GM19238 (cell line): Measurements from ENCODE around the gene USP11.

ENCODE experiments used
- DNase-seq: peaks from one replicate; pipeline ENCODE4 v3.0.0; 2011; ENCODE audit warnings: low spot score; ENCODE audit not compliant: insufficient read length

Gene USP11

DNA sequence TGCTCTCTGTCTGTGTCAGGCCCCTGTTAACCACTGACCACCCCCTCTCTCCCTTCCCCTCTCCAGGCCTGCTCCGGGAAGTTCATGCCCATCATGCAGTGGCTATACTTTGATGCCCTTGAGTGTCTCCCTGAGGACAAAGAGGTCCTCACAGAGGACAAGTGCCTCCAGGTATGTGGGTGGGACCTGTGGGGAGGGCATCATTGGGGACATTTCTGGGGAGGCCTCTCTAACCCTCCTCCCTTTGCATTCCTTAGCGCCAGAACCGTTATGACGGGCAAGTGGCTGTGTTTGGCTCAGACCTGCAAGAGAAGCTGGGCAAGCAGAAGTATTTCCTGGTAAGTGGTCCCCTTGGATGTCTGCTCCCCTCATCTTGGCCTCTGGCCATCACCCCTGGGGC lies 29.9 kb upstream of the USP11 start:
- no peak for DNase-seq

DNA sequence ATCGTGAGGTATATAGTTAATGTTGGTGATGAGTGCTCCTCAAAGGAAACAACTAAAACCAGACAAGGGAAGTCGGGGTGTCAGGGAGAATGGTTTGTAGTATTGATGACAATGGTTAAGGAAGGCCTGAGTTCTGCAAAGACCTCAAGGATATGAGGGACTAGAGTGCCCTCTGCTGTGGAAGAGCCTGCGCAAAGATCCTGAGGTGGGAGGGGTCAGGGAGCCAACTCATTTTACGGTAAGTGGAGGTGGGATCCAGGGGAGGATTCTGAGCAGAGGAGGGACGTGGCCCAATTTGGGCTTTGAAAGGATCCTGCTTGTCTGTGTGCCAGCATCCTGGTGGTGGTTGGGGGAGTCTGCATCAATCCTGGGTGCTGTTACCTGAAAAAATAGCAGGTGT lies 27.8 kb upstream of the USP11 start:
- DNase-seq: no peak

- DNase-seq: no peak
These were observed 26.5 kb upstream of the USP11 start for GRCh38 chrX:47206316-47206715.

DNA sequence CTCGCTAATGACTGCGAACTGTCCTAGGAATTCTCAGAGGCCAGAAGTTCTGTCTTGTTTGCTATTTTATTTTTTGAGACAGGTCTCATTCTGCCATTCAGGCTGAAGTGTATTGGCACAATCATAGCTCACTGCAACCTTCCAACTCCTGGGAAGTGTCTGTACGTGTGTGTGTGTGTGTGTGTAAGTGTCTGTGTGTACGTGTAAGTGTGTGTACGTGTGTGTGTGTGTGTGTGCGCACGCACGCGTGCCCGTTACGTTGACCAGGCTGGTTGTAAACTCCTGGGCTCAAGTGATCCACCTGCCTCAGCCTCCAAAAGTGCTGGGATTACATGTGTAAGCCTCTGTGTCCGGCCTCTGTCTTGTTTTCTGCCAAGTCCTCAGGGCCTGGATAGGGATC lies 24.7 kb upstream of the USP11 start:
- no peak for DNase-seq

- no peak for DNase-seq
These were observed 23.1 kb upstream of the USP11 start for GRCh38 chrX:47209508-47210238.

- no peak for DNase-seq
These were observed 22.0 kb upstream of the USP11 start for GRCh38 chrX:47210661-47211425.

- no peak for DNase-seq
These were observed 20.2 kb upstream of the USP11 start for GRCh38 chrX:47212381-47213293.

DNA sequence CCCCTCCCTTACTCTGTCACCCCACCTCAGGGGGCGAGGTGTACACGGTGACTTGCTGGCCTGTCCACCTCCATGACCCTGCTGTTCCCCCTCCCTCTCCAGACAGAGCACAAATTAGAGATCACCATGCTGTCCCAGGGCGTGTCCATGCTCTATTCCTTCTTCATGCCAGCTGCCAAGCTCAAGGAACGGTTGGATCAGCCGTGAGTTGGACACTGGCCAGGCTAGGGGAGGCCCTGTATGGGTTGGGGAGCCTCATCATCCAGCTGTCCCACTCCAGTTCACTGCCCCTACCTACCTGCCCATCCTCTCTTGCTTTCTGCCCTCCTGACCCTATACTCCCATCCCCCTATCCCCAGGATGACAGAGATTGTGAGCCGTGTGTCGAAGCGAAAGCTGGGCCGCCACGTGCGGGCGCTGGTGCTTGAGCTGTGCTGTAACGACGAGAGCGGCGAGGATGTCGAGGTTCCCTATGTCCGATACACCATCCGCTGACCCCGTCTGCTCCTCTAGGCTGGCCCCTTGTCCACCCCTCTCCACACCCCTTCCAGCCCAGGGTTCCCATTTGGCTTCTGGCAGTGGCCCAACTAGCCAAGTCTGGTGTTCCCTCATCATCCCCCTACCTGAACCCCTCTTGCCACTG lies 18.3 kb upstream of the USP11 start:
- no peak for DNase-seq

- no peak for DNase-seq
These were observed 17.4 kb upstream of the USP11 start for GRCh38 chrX:47215291-47215900.

DNA sequence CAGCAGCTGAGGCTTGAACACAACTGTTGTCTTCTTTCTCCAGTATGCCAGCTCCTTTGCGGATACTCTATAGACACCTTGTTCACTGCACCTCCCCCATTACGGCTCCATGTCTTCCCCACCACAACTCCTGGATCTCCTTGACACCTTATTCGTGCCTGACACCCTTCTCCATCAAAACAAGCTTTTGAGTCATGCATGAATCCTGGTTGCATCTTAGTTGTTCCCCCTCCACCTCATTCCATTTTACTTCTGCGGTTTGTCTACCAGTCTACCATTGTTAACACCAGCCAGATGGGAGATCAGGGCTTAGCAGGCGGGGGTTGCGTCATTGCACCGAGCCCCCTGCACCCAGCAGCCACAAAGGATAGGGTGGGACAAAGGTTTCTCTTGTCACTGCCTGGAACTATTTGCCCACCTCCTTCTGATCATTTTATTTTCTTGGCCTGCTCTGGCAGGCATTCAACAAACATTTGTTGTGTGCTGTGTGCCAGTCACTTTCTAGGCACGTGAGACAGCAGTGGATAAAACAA lies 16.4 kb upstream of the USP11 start:
- DNase-seq: no peak

GRCh38 chrX:47217121-47217851 lies 15.5 kb upstream of the USP11 start:
- DNase-seq: no peak

GRCh38 chrX:47217852-47218279 lies 14.9 kb upstream of the USP11 start:
- peak; percentile 92 for DNase-seq

DNA sequence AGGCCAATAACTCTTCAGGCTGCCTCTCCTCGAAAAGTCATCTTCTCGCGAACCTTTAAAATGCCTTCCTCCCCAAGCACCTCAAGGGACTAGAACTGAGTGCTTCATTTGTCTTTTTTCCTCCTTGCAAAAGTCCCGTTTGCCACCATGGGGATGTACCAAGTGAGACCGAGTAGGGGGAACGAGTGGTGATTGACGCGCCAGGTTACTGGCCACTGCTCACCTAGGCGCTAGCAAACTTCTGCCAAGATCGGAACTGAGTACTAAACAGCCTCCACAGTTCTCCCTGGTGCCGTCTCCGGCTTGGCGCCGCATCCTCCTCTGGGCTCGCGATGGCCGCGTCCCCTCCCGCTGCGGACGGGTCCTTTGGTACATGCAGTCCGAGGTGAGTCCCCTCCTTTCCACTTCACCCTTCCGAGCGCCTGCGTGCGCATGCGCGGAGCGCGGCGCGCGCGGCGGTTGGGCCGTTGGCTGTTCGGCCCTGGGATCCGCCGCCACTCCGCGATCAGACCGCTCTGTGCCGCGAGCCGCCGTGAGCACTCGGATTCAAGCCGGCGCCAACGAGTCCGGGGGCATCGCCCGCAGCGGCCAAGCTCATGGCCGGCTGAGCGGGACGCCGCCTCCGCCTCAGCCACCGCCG lies 14.4 kb upstream of the USP11 start, which contains the start of gene CDK16:
CDK16 (plus strand) TSS at position 402 of the 640 bp plus-strand sequence. CDS start 4,877 bp downstream, outside the sequence.
- peak; percentile 90 for DNase-seq

DNA sequence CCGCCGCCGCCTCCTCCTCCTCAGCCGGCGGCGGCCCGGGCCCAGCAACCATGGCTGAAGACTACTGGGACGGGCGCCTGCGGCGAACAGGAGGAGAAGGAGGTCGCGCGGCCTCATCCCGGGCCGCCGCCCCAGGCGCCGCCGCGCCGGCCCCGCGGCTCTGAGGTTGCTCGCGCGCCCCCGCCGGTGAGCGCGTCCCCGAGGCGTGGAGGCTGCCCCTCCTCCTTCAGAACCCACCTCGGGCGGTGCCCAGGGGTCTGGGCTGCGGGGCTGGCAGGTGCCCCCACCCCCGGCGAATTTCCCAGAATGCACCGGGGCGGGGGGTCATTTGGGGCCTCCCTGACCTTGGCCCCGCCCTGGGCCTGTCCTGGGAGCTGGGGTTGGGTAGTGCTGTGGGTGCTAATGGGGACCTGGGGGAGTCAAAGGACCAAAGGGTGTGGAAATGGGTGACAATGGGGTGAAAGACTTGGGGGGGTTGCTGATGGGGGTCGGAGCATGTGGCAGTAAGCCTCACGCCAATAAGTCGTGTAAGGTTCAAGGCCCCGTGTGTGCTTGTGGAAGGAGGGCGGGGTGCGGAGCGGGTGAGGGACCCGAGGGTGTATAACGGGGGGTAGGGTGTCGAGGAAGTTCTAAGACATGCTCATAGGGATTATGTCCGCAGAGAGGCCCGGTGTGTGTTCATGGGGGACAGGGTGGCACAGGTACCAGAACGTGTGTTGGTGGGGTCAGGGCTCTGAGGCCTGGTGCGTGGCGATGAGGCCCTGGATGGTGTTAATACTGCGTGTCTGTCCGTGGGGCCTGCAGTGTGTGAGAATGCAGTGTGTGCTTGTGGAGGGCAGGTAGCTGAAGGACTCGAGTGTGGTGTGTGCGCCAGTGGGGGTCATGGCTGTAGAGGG lies 13.6 kb upstream of the USP11 start:
- DNase-seq: peak; percentile 44

GRCh38 chrX:47221756-47222155 lies 11.1 kb upstream of the USP11 start:
- DNase-seq: no peak

GRCh38 chrX:47222751-47223350 lies 10.0 kb upstream of the USP11 start:
- no peak for DNase-seq

DNA sequence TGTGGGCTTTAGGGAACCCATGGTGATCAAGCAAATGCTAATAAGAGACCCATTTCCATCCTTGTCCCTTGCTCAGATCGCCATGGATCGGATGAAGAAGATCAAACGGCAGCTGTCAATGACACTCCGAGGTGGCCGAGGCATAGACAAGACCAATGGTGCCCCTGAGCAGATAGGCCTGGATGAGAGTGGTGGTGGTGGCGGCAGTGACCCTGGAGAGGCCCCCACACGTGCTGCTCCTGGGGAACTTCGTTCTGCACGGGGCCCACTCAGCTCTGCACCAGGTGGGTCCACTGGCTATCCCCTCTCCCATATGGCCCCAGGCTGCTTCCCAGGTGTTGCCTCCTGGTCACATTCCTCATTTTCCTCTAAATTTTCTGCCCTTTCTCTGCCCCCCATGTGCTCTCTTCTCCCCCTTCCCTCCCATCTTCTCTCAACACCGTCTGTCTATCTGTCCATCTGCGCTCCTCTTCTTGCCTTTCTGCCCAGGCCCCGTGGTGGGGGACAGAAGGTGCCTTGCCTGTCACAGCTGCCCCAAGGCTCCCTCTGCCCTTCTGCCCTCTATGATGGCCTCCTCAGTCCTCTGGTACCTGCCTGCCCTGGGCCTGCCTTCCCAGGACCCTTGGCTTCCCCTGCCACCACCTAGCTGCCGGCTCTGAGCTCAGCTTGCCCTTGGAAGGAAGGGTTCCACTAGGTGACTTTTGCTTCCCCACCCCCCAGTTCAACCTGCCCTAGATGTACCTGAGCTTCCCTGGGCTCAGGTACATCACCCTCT lies 9.1 kb upstream of the USP11 start:
- no peak for DNase-seq
